Glutamatergic neuron (in vitro differentiated cells): Measurements from ENCODE around the gene LRRFIP1. TPM values are rescaled to one million over a fixed set of nuclear protein-coding genes. Genes with fewer than 3 reads are reported as not detected.

Experiments used
- DNase-seq: peaks from one replicate; pipeline ENCODE4 v3.0.0; 2022
- H3K27ac Mint-ChIP-seq: one replicate; pipeline ENCODE4 v1.8.0; 2020; ENCODE audit warnings: mild to moderate bottlenecking, mixed read lengths, inconsistent platforms; ENCODE audit not compliant: unreplicated experiment
- H3K27me3 Mint-ChIP-seq: one replicate; pipeline ENCODE4 v1.8.0; 2020; ENCODE audit warnings: mild to moderate bottlenecking, moderate library complexity, mixed read lengths, inconsistent platforms; ENCODE audit not compliant: unreplicated experiment
- H3K36me3 Mint-ChIP-seq: one replicate; pipeline ENCODE4 v1.8.0; 2020; ENCODE audit warnings: mild to moderate bottlenecking, mixed read lengths, inconsistent platforms; ENCODE audit not compliant: unreplicated experiment
- H3K4me1 Mint-ChIP-seq: one replicate; pipeline ENCODE4 v1.8.0; 2020; ENCODE audit warnings: mild to moderate bottlenecking, low read depth, mixed read lengths, inconsistent platforms; ENCODE audit not compliant: unreplicated experiment
- H3K4me3 Mint-ChIP-seq: one replicate; pipeline ENCODE4 v1.8.0; 2020; ENCODE audit warnings: mild to moderate bottlenecking, mixed read lengths, inconsistent platforms; ENCODE audit not compliant: unreplicated experiment
- H3K9me3 Mint-ChIP-seq: one replicate; pipeline ENCODE4 v1.8.0; 2020; ENCODE audit warnings: mild to moderate bottlenecking, moderate library complexity, mixed read lengths, inconsistent platforms; ENCODE audit not compliant: unreplicated experiment
- CTCF ChIP-seq: fragments of 200-600 bp; sonication (generic); IDR thresholded peaks from one replicate; pipeline ENCODE4 v1.5.0; 2021; ENCODE audit not compliant: partially characterized antibody, unreplicated experiment
- total RNA-seq: library from RNA; stranded (reverse); fragmentation: NEBNext Ultra II Directional; extraction: Animal tissue kit (Norgen Biotek cat#: 25700); gene quantifications from one replicate; pipeline ENCODE4 v1.2.1, GENCODE V29; 2021; ENCODE audit not compliant: unreplicated experiment

LRRFIP1 gene
- total RNA-seq, 1 donor from 2014 or later = 112 TPM

- no peak for TF ChIP-seq CTCF
- Mint-ChIP-seq H3K27me3 (peaks cover 2% of the 10 kb centered on the region), H3K4me1 (peaks cover 4% of the 10 kb centered on the region), H3K36me3 (peaks cover 9% of the 10 kb centered on the region), H3K9me3 (no peaks in the 10 kb centered on the region), H3K27ac (no peak overlapping the region), H3K4me3 (no peak overlapping the region)
- DNase-seq = no peak
Measured at GRCh38 chr2:237791977-237792727, 164.8 kb downstream of the LRRFIP1 start.

GRCh38 chr2:237797253-237797652 is 169.9 kb downstream of the LRRFIP1 start:
- no peak for DNase-seq
- Mint-ChIP-seq H3K36me3 (peaks cover 13% of the 10 kb centered on the region), H3K27ac (no peak overlapping the region), H3K9me3 (peaks cover 2% of the 10 kb centered on the region), H3K27me3 (no peaks in the 10 kb centered on the region), H3K4me3 (no peak overlapping the region), H3K4me1 (no peaks in the 10 kb centered on the region)
- TF ChIP-seq CTCF = no peak

GRCh38 chr2:237798236-237799059 is 171.1 kb downstream of the LRRFIP1 start, which contains the start of gene RBM44:
Gene RBM44, plus strand, starts transcription at chr2:237798779. Its CDS starts 14,831 bp downstream, at chr2:237813610.
- no peak for TF ChIP-seq CTCF
- no peaks in the 10 kb centered on the region for H3K27me3 Mint-ChIP-seq
- no peak within 1 kb of the TSS for H3K4me3 Mint-ChIP-seq
- H3K9me3 Mint-ChIP-seq = peaks cover 2% of the 10 kb centered on the region
- H3K36me3 Mint-ChIP-seq = peaks cover 9% of the 10 kb centered on the region
- no peaks in the 10 kb centered on the region for H3K4me1 Mint-ChIP-seq
- no peak within 1 kb of the TSS for H3K27ac Mint-ChIP-seq
- DNase-seq = no peak

- DNase-seq = no peak
- Mint-ChIP-seq H3K9me3 (peaks cover 2% of the 10 kb centered on the region), H3K36me3 (peaks cover 9% of the 10 kb centered on the region), H3K27ac (no peak overlapping the region), H3K4me3 (no peak overlapping the region), H3K4me1 (no peaks in the 10 kb centered on the region), H3K27me3 (no peaks in the 10 kb centered on the region)
- TF ChIP-seq CTCF = no peak
Measured at GRCh38 chr2:237799060-237799428, 171.7 kb downstream of the LRRFIP1 start.

GRCh38 chr2:237801466-237801865 is 174.1 kb downstream of the LRRFIP1 start:
- H3K27ac Mint-ChIP-seq = no peak overlapping the region
- no peak for TF ChIP-seq CTCF
- no peak for DNase-seq

More at GRCh38 chr2:237801466-237801865, 174.1 kb downstream of the LRRFIP1 start:
- Mint-ChIP-seq H3K36me3 (peaks cover 9% of the 10 kb centered on the region), H3K4me1 (no peaks in the 10 kb centered on the region), H3K4me3 (no peak overlapping the region), H3K9me3 (peaks cover 2% of the 10 kb centered on the region), H3K27me3 (no peaks in the 10 kb centered on the region)
